GM18505 (cell line): ENCODE measurements around the gene CYTH4.

Experiments used
- ATAC-seq: cut with Tn5 transposase; IDR thresholded peaks from one replicate; pipeline ENCODE4 v1.9.1; 2021; ENCODE audit not compliant: unreplicated experiment
- POLR2A ChIP-seq: IDR thresholded peaks from 4 replicates; pipeline ENCODE4 v1.6.1; 2011; ENCODE audit warnings: borderline replicate concordance; ENCODE audit not compliant: insufficient read depth, insufficient read length; ENCODE audit errors: extremely low read depth

The CYTH4 gene

DNA sequence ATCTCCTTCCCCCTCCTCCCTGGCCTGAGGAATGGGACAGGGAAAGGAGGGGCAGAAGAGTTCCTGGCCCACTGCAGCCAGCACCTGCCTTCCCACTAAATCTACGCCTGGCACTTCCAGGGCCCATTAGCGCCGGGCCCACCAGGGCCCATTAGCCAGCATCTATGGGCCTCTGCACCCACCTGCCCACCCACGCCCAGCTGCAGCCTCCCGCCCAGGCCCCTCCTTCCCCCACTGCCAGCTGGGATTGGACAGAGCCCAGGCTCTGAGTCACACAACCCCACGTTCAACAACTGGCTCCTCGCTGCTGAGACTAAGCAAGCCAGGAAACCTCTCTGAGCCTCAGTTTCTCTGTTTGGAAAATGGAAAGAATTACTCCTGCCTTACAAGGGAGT lies 48.7 kb downstream of the CYTH4 start:
- no peak for ATAC-seq
- TF ChIP-seq POLR2A: no peak

DNA sequence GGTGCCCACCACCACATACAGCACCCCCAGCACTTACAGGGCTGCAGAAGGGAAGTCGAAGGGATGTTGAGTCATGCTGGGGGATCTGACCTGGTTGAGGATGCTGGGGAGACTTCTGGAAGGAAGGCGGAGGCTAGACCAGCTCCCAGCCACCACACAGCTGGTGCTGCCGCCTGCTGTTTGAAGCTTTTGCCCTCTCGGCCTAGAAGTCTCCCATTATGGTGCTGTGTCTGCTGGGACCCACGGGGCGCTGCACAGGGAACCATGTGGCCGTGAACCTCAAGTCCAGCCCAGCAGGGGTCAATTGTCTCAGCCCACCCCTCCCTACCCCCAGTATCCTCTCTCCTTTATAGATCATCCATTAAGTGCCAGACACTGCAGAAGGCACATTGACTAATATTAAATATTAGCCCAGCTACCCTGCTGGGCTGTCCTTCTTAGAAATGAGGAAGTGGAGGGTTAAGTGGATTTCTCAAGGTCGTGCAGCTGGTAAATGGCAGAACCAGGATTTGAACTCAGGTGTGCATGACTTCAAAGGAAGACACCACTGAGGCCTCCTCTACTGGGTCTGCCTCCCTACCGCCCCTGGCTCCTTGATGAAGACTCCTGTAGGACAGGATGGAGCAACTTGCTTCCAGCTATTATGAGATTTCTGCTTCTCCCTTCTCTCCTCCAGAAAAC lies 49.7 kb downstream of the CYTH4 start:
- ATAC-seq: no peak
- TF ChIP-seq POLR2A: no peak

DNA sequence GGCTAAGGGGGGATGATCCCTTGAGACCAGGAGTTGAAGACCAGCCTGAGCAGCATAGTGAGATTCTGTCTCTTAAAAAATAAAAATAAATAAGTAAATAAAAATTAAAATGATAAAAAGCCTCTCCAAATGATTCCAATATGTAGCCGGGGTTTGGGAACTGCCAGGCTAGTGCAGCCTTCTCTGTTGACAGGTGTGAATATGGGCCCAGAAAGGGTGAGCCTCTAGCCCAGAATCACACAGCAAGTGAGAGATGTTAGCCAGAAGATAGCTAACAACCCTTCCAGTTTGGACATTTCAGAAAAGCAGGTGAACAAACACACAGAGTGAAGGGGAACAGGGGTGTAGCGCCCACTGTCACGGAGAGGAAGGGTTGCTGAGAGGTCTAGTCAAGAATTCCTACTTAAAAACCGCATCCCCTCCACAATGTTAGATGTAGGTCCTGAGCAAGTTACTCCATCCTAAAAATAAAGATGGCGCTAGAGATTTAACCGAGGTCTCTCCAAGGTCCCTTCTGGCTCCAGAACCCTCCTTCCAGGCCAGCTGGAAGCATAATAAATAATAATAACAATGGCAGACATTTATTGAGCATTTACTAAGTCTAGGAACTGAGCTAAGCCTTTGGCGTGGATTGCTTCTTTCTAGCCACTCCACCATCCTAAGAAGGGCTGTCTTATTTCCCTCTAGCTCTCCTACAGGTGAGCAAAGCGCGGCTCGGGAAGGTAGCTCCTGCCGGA lies 51.6 kb downstream of the CYTH4 start:
- ATAC-seq: no peak
- no peak for TF ChIP-seq POLR2A

DNA sequence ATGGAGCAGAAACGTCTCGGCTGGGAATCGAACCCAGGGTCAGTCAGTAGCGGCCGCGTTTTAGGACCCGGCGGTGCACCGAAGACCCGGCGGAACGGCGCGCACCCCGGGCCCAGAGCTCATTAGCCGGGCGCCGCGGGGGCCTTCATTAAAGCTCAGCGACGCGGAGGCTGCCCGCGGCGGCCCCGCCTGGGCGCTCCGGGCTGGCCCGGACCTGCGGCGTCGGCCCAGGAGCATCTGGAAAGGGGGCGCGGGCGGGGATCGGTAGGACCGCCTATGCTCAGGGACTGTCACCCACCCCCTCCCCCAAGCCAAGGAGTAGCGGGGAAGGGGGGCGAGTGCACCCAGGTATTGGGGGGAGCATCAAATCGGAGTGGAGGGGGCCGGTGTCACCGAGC lies 52.2 kb downstream of the CYTH4 start:
- ATAC-seq: no peak
- no peak for TF ChIP-seq POLR2A

DNA sequence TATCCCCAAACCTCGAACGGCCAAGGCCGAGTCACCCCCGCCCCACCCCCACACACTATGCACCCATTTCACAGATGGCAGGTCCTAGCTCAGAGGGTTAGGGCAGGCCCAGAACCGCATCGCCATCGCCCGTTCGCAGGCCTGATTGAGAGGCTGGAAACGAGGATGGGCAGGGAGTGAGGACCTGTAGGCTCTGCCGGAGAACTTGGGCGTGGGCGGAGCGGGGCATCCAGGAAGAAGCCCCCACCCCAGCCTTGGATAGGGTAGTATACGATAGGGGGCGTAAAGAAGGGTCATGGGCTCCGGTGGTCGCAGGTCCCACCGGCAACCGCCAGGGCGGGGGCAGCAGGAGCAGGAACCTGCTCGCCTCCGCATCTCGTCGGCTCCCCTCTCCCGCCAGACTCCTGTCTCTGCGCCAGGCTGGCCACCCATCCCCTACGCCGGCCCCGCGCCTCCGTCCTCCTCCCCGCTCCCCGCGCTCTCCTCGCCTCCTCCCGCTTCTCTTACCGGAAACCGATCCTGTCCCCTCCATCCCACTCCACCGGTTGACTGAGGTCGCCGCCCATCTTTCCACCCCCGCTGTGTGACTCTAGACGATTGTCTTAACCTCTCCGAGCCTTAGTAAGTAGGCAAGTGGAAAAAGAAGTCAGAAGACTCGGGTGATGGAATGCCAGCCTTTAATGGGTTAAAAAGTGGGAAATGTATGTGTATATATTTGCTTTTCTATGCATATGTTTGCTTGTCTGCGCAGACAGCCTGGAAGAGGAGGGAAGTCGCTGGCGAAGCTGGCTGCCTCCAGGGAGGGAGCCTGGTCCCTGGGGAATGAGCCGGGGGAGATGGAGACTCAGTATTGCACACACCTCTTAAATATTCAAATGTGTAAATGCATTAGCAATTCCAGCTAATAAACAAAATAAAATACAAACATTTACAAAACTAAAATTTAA lies 52.8 kb downstream of the CYTH4 start:
- TF ChIP-seq POLR2A: no peak
- no peak for ATAC-seq

- no peak for TF ChIP-seq POLR2A
- no peak for ATAC-seq
These were observed 53.5 kb downstream of the CYTH4 start for GRCh38 chr22:37335806-37336199.

- no peak for TF ChIP-seq POLR2A
- ATAC-seq: no peak
These were observed 54.3 kb downstream of the CYTH4 start for GRCh38 chr22:37336579-37336978.

DNA sequence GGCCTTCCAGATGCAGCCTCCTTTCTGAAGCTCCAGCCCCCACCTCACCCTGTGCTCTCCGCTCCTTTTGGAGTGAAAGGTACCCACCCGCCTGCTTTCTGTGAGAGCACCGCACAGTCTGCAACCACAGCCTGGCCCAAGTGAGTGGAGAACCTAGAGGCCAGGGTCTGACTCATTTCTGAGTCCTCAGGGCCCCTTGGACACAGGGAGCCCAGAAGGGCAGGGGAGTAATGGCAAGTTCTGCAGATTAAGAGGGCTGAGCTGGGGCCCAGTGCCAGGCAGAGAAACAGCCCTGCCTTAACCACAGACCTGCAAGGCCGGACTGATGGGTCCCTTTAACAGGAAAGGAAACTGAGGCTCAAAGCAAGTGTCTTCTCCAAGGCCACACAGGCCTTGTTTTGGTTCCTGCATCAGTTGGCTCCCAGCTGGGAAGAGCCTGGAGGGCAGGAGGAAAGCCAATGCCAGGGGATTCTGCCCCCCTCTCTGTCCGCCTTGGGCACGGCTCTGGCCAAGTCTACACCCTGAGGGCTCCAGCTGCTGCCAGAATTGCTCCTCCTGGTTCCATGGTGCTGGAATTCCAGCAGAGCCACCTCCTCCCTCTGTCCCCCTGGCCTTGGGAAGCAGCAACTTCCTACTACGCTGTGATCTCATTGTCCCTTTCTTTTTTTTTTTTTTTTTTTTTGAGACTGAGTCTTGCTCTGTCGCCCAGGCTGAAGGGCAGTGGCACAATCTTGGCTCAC lies 55.1 kb downstream of the CYTH4 start:
- ATAC-seq: no peak
- TF ChIP-seq POLR2A: no peak

DNA sequence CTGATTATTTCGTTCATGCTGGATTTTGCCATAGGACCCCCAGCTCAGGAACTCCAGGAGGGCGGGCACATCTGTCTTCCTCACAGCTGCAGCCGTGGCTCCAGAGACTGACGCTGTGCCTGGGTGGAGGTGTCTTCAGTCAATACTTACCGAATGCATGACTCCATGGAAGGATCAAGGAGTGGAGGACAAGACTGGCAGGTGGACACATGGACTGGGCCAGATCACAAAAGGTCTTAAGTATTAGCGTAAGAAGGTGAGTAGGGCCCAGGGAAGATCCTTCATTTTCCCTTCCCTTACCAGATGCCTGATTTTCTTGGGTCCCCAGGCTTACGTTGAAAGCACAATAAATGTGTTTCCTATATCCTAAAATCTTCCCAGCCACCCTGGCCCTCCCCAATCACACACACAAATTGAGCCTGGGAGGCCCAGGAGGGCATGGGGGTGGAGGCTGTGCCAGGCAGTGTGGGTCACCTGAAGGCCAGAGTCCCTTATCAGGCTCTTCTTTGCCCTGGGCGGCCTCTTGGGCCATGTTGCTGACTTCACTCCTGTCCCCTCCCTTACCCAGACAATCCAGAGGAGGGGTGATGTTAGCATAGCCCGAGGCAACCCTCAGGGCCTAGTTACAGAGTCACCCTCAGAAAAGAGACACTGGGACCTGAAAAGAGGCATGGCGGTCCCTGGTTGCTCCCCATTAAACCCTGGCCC lies 56.4 kb downstream of the CYTH4 start:
- no peak for ATAC-seq
- no peak for TF ChIP-seq POLR2A

GRCh38 chr22:37340331-37341262 lies 58.3 kb downstream of the CYTH4 start:
- TF ChIP-seq POLR2A: no peak
- ATAC-seq: no peak

DNA sequence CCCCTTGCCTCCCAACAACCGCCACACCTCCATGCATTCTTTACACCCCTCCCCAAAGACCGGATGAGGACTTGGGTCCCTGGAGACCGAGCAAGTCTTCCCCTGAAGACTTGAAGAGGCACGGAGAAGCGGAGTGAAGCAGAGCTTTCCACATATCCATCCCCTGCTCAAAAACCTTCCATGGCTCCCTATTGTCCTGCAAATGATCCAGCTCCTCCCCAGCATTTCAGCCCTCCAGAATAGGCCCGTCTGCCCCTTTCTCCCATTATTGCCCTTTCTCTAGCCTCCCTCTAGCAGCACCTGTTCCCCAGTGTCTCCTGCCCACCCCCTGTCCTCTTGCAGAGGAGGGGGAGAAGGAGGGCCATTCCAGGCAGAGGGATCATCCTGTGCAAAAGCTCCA lies 59.8 kb downstream of the CYTH4 start:
- ATAC-seq: no peak
- TF ChIP-seq POLR2A: no peak
